VCaP (cell line): ENCODE data around the gene GHRL.
A peak's percentile ranks its signal among the peaks of the same experiment; 100 is the strongest.

Experiments
- H3K27ac ChIP-seq: fragments of 450-650 bp; 2 replicates; pipeline ENCODE4 v1.5.1; 2017
- CTCF ChIP-seq: fragments of 450-650 bp; conservative IDR thresholded peaks from 2 replicates; pipeline ENCODE4 v1.5.1; 2017; ENCODE audit warnings: mild to moderate bottlenecking, moderate library complexity

Gene GHRL

GRCh38 chr3:10280177-10280529 is 12.6 kb downstream of the GHRL start:
- peak overlapping the region; percentile 11; the same call in 1 of the 2 replicates for H3K27ac ChIP-seq
- no peak for TF ChIP-seq CTCF

GRCh38 chr3:10279384-10280176 is 13.2 kb downstream of the GHRL start:
- no peak for TF ChIP-seq CTCF
- H3K27ac ChIP-seq = 0 out of 2 replicates have a peak overlapping the region, but pooled peaks have one; percentile 36

- peak overlapping the region; percentile 36; the same call in 1 of the 2 replicates for H3K27ac ChIP-seq
These were observed 14.2 kb downstream of the GHRL start for GRCh38 chr3:10278501-10278900.

GRCh38 chr3:10277115-10277625 is 15.6 kb downstream of the GHRL start:
- TF ChIP-seq CTCF = no peak
- no peak overlapping the region; the same call in 1 of the 2 replicates for H3K27ac ChIP-seq

More at GRCh38 chr3:10278501-10278900, 14.2 kb downstream of the GHRL start:
- no peak for TF ChIP-seq CTCF

GRCh38 chr3:10274601-10275000 is 18.1 kb downstream of the GHRL start:
- H3K27ac ChIP-seq = peak overlapping the region; percentile 50
- no peak for TF ChIP-seq CTCF

- H3K27ac ChIP-seq = peak overlapping the region; percentile 50
- no peak for TF ChIP-seq CTCF
These were observed 18.9 kb downstream of the GHRL start for GRCh38 chr3:10273702-10274305.

GRCh38 chr3:10272977-10273376 is 19.8 kb downstream of the GHRL start:
- H3K27ac ChIP-seq = peak overlapping the region; percentile 50
- TF ChIP-seq CTCF = no peak

- H3K27ac ChIP-seq = peak overlapping the region; percentile 50
These were observed 20.3 kb downstream of the GHRL start for GRCh38 chr3:10272476-10272875.
